ENCODE measurements around the gene CD9.
A peak's percentile ranks its signal among the peaks of the same experiment; 100 is the strongest.

The CD9 gene

DNA sequence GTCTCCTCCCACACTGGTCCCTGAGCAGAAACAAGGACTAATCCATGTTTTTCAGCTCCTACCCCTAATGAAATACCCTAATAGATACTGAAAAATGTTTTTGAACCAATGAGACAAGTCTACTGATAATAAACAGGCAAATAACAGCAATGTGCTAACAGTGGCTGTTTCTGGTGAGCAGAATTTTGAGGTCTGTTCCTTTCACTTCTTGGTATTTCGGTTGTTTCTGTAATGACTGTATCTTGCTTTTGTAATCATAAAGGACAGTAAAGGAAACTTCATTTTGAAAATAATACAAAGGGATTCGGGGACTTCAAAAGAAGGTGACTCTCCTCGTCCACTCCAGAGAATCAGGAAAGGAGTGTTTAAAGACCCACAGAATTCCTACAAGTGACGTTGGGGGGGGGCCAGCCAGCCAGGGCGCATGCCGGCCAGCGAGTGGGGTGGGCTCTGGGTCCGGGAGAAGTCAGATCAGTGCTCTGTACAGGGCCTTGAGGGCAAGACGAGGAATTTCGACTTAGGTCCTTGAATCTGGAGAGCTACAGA is 1.1 kb upstream of the CD9 start:
- DNase-seq (ENCODE audit: low read depth in 1 of 2, low spot score in 1 of 2): no peak
- Histone ChIP-seq H3K27ac (replicated peaks) (no peak overlapping the region), H3K4me3 (replicated peaks; ENCODE audit: insufficient read depth, low read length) (no peak overlapping the region), H3K27me3 (ENCODE audit: insufficient read depth, poor library complexity, severe bottlenecking) (peaks cover 31% of the 10 kb centered on the region)
- no peak for TF ChIP-seq SPI1 (IDR thresholded peaks at IDR 0.05; ENCODE audit: borderline replicate concordance, low read depth)
- TF ChIP-seq, protein P1, sequence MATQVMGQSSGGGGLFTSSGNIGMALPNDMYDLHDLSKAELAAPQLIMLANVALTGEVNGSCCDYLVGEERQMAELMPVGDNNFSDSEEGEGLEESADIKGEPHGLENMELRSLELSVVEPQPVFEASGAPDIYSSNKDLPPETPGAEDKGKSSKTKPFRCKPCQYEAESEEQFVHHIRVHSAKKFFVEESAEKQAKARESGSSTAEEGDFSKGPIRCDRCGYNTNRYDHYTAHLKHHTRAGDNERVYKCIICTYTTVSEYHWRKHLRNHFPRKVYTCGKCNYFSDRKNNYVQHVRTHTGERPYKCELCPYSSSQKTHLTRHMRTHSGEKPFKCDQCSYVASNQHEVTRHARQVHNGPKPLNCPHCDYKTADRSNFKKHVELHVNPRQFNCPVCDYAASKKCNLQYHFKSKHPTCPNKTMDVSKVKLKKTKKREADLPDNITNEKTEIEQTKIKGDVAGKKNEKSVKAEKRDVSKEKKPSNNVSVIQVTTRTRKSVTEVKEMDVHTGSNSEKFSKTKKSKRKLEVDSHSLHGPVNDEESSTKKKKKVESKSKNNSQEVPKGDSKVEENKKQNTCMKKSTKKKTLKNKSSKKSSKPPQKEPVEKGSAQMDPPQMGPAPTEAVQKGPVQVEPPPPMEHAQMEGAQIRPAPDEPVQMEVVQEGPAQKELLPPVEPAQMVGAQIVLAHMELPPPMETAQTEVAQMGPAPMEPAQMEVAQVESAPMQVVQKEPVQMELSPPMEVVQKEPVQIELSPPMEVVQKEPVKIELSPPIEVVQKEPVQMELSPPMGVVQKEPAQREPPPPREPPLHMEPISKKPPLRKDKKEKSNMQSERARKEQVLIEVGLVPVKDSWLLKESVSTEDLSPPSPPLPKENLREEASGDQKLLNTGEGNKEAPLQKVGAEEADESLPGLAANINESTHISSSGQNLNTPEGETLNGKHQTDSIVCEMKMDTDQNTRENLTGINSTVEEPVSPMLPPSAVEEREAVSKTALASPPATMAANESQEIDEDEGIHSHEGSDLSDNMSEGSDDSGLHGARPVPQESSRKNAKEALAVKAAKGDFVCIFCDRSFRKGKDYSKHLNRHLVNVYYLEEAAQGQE (IDR thresholded peaks at IDR 0.05; ENCODE audit: insufficient replicate concordance, low read depth): no peak
- TF ChIP-seq, protein P2, sequence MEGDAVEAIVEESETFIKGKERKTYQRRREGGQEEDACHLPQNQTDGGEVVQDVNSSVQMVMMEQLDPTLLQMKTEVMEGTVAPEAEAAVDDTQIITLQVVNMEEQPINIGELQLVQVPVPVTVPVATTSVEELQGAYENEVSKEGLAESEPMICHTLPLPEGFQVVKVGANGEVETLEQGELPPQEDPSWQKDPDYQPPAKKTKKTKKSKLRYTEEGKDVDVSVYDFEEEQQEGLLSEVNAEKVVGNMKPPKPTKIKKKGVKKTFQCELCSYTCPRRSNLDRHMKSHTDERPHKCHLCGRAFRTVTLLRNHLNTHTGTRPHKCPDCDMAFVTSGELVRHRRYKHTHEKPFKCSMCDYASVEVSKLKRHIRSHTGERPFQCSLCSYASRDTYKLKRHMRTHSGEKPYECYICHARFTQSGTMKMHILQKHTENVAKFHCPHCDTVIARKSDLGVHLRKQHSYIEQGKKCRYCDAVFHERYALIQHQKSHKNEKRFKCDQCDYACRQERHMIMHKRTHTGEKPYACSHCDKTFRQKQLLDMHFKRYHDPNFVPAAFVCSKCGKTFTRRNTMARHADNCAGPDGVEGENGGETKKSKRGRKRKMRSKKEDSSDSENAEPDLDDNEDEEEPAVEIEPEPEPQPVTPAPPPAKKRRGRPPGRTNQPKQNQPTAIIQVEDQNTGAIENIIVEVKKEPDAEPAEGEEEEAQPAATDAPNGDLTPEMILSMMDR (IDR thresholded peaks at IDR 0.05; ENCODE audit: insufficient read depth, low read length): no peak
- TF ChIP-seq GABPA (IDR thresholded peaks at IDR 0.05; ENCODE audit: low read depth): no peak
- TF ChIP-seq POLR2AphosphoS5 (IDR thresholded peaks at IDR 0.05; ENCODE audit: low read depth): no peak

DNA sequence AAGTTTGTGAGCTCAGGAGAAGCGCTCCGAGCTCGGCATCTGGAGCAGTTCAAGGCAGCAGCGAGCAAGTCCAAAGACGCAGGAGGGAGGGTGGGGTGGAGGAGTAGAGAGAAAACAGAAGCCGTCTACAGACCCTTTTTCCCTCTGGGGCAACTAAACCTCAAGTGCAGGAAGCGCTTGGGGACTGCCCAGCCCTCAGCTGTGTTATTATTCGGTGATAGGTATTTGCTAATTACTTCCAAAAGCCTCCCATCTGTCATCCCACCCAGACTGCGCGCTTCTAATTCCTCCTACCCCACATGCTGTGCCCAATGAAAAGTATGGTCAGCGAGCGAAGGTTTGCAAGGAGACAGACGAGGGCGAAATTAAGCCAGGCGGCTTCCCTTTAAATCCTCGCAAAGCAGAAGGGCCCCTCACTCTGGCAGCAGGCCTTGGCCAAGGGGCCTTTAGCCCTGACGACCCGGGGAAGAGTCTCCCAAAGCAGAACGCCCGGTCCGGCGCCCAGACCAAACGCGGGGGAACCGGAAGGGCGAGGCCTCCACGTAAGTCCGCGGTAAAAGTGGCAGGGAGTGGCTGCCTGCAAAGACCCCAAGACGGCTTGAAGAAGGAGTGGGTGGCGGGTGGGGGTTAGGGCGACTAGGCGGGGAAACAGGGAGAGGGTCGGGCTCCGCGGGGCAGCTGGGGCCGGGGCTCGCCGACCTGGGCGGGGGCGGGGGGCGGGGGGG is 507 bp upstream of the CD9 start:
- Histone ChIP-seq H3K27ac (replicated peaks) (no peak overlapping the region), H3K27me3 (ENCODE audit: insufficient read depth, poor library complexity, severe bottlenecking) (peaks cover 31% of the 10 kb centered on the region), H3K4me3 (replicated peaks; ENCODE audit: insufficient read depth, low read length) (0 out of 2 replicates have a peak overlapping the region, but pooled peaks have one; percentile 7)
- TF ChIP-seq GABPA (IDR thresholded peaks at IDR 0.05; ENCODE audit: low read depth) (no peak), SPI1 (IDR thresholded peaks at IDR 0.05; ENCODE audit: borderline replicate concordance, low read depth) (no peak), POLR2AphosphoS5 (IDR thresholded peaks at IDR 0.05; ENCODE audit: low read depth) (no peak)
- TF ChIP-seq, protein P2 (IDR thresholded peaks at IDR 0.05; ENCODE audit: insufficient read depth, low read length): no peak
- TF ChIP-seq, protein P1 (IDR thresholded peaks at IDR 0.05; ENCODE audit: insufficient replicate concordance, low read depth): no peak
- no peak for DNase-seq (ENCODE audit: low read depth in 1 of 2, low spot score in 1 of 2)

DNA sequence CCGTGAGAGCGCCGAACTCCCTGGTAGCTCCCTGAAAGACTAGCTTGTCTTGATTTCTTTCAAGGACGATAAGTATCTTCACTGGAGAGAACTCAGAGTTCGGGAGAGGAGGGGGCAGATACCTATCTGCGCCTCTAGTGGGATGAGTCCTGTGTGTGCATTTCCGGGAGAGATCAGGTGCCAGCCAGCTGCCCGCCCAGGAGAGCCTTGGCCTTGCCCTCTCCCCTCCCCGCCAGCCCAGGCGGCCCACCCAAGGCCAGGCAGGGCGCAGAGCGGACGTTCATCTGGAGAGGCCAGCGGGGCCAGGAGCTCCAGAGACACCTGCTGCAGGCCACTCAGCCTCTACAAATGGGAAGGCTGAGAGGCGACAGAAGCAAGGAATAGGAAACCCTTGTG is 1.0 kb downstream of the CD9 start:
- no peak overlapping the region for H3K4me3 ChIP-seq (replicated peaks; ENCODE audit: insufficient read depth, low read length)
- DNase-seq (ENCODE audit: low read depth in 1 of 2, low spot score in 1 of 2): no peak
- peaks cover 31% of the 10 kb centered on the region for H3K27me3 ChIP-seq (ENCODE audit: insufficient read depth, poor library complexity, severe bottlenecking)

More for the DNA sequence above, 1.0 kb downstream of the CD9 start:
- no peak overlapping the region for H3K27ac ChIP-seq (replicated peaks)
- no peak for TF ChIP-seq POLR2AphosphoS5 (IDR thresholded peaks at IDR 0.05; ENCODE audit: low read depth)
- no peak for TF ChIP-seq GABPA (IDR thresholded peaks at IDR 0.05; ENCODE audit: low read depth)
- TF ChIP-seq, protein P1 (IDR thresholded peaks at IDR 0.05; ENCODE audit: insufficient replicate concordance, low read depth): no peak
- TF ChIP-seq, protein P2 (IDR thresholded peaks at IDR 0.05; ENCODE audit: insufficient read depth, low read length): no peak
- TF ChIP-seq SPI1 (IDR thresholded peaks at IDR 0.05; ENCODE audit: borderline replicate concordance, low read depth): no peak

All from HL-60 (cell line).